ENCODE data around the gene GPRC5A. TPM values are rescaled to one million over a fixed set of nuclear protein-coding genes. Genes with fewer than 3 reads are reported as not detected.
"Not testable (repeated sequence)": the region's sequence is repeated elsewhere in the genome, so short reads cannot be mapped to it uniquely, and the experiment has no call there.

Gene GPRC5A
- total RNA-seq, 2 donors from 2014 or later: 234 to 246 TPM

- peak overlapping the region; percentile 16 for H3K27ac ChIP-seq
- no peaks in the 10 kb centered on the region for H3K9me3 ChIP-seq
- no peak for DNase-seq
- intact Hi-C loops (cut with DNase I): no loop called here
- no peak overlapping the region for H3K4me3 ChIP-seq
- H3K4me1 ChIP-seq: peaks cover 3% of the 10 kb centered on the region
- peak overlapping the region in 1 of 2 donors; percentile 53 for H3K9ac ChIP-seq (ENCODE audit: low read depth in 2 of 2, low read length in 2 of 2)
- H3K27me3 ChIP-seq: no peaks in the 10 kb centered on the region
- no peaks in the 10 kb centered on the region for H3K36me3 ChIP-seq
- no peak for TF ChIP-seq CTCF (IDR thresholded peaks at IDR 0.05)
Observed at GRCh38 chr12:12872934-12873275, 18.5 kb upstream of the GPRC5A start.

GRCh38 chr12:12874029-12874428 is 17.3 kb upstream of the GPRC5A start:
- Histone ChIP-seq H3K27me3 (no peaks in the 10 kb centered on the region), H3K4me1 (peaks cover 6% of the 10 kb centered on the region), H3K9ac (ENCODE audit: low read depth in 2 of 2, low read length in 2 of 2) (peak overlapping the region in 1 of 2 donors; percentile 31), H3K27ac (no peak overlapping the region), H3K4me3 (no peak overlapping the region), H3K36me3 (no peaks in the 10 kb centered on the region), H3K9me3 (no peaks in the 10 kb centered on the region)
- TF ChIP-seq CTCF (IDR thresholded peaks at IDR 0.05): no peak
- DNase-seq: no peak
- intact Hi-C loops (cut with DNase I): no loop called here

- intact Hi-C loops (cut with DNase I); H3K27me3 ChIP-seq; H3K4me3 ChIP-seq; H3K4me1 ChIP-seq; H3K27ac ChIP-seq; DNase-seq; H3K36me3 ChIP-seq; H3K9me3 ChIP-seq; H3K9ac ChIP-seq (ENCODE audit: low read depth in 2 of 2, low read length in 2 of 2): not testable (repeated sequence)
Observed at GRCh38 chr12:12875301-12875700, 16.1 kb upstream of the GPRC5A start.

- Histone ChIP-seq H3K4me3 (no peak overlapping the region), H3K27ac (peak overlapping the region; percentile 80), H3K36me3 (no peaks in the 10 kb centered on the region), H3K9ac (ENCODE audit: low read depth in 2 of 2, low read length in 2 of 2) (peak overlapping the region in 1 of 2 donors; percentile 59), H3K9me3 (no peaks in the 10 kb centered on the region), H3K4me1 (peaks cover 6% of the 10 kb centered on the region), H3K27me3 (no peaks in the 10 kb centered on the region)
- intact Hi-C loops (cut with DNase I): no loop called here
- no peak for TF ChIP-seq CTCF (IDR thresholded peaks at IDR 0.05)
- DNase-seq: no peak
Observed at GRCh38 chr12:12877153-12877768, 14.1 kb upstream of the GPRC5A start.

GRCh38 chr12:12877781-12878455 is 13.4 kb upstream of the GPRC5A start:
- no peaks in the 10 kb centered on the region for H3K27me3 ChIP-seq
- H3K9ac ChIP-seq (ENCODE audit: low read depth in 2 of 2, low read length in 2 of 2): peak overlapping the region in 1 of 2 donors; percentile 59
- H3K36me3 ChIP-seq: no peaks in the 10 kb centered on the region
- peaks cover 6% of the 10 kb centered on the region for H3K4me1 ChIP-seq
- H3K9me3 ChIP-seq: no peaks in the 10 kb centered on the region
- H3K27ac ChIP-seq: peak overlapping the region; percentile 80
- H3K4me3 ChIP-seq: no peak overlapping the region
- TF ChIP-seq CTCF (IDR thresholded peaks at IDR 0.05): no peak
- no peak for DNase-seq
- intact Hi-C loops (cut with DNase I): no loop called here

GRCh38 chr12:12880537-12880936 is 10.8 kb upstream of the GPRC5A start:
- H3K9me3 ChIP-seq: no peaks in the 10 kb centered on the region
- H3K36me3 ChIP-seq: no peaks in the 10 kb centered on the region
- no peak for TF ChIP-seq CTCF (IDR thresholded peaks at IDR 0.05)
- H3K4me3 ChIP-seq: no peak overlapping the region
- intact Hi-C loops (cut with DNase I): loop anchor here (10.0 kb wide), 1 partner anchor 46 kb away; no protein-coding TSS in a partner anchor
- H3K27me3 ChIP-seq: no peaks in the 10 kb centered on the region
- no peak overlapping the region for H3K9ac ChIP-seq (ENCODE audit: low read depth in 2 of 2, low read length in 2 of 2)
- DNase-seq: no peak
- H3K27ac ChIP-seq: no peak overlapping the region
- peaks cover 6% of the 10 kb centered on the region for H3K4me1 ChIP-seq

All from colonic mucosa (tissue), 4 donors.